HCT116 (cell line): Measurements from ENCODE around the gene MSTN. TPM values are rescaled to one million over a fixed set of nuclear protein-coding genes. Genes with fewer than 3 reads are reported as not detected.

Experiments
- ATAC-seq: fragments of 200-7000 bp; cut with Tn5 transposase; 2 replicates; pipeline ENCODE4 v1.9.1; 2020; ENCODE audit warnings: mild to moderate bottlenecking, moderate library complexity
- BruUV-seq: library from RNA; stranded (reverse); fragments of 400-500 nt; replicated peaks from 2 replicates; lab custom pipeline; 2021; lab: Mats Ljungman, UMichigan
- CTCF ChIA-PET: fragments of 300-600 bp; sonication (Branson Sonifier 250); formaldehyde crosslinking; loops from one replicate; lab custom pipeline; 2021; ENCODE audit warnings: antibody characterized with exemption; lab: Charles Lee
- POLR2A ChIA-PET: fragments of 300-600, 350-600 bp; sonication (Branson Sonifier 250); formaldehyde crosslinking; loops from one replicate; lab custom pipeline; 2021; ENCODE audit warnings: antibody characterized with exemption; lab: Charles Lee
- RAD21 ChIA-PET, 2 experiments: fragments of 300-600 bp; sonication (Branson Sonifier 250); formaldehyde crosslinking; loops; one replicate each; lab custom pipeline; 2023; ENCODE audit warnings: low total read pairs in 2 of 2; ENCODE audit not compliant: uncharacterized antibody in 2 of 2, unreplicated experiment in 2 of 2, low non-redundant PET in 1 of 2; lab: Charles Lee
- DNase-seq: peaks from one replicate; pipeline ENCODE4 v3.0.0-alpha.2; 2010; ENCODE audit warnings: low read depth, low spot score
- H2AFZ ChIP-seq: fragments of 200-600 bp; shearing (Covaris generic), sonication (generic); 2 replicates; pipeline ENCODE4 v1.6.1; 2017; ENCODE audit warnings: low read depth, mixed run types, mixed read lengths, antibody characterized with exemption, low read length; ENCODE audit not compliant: poor library complexity, severe bottlenecking
- H3K27ac ChIP-seq: 2 replicates; pipeline ENCODE4 v1.5.1; 2012; ENCODE audit warnings: low read depth, low read length
- H3K27me3 ChIP-seq: fragments of 200-600 bp; sonication (generic); 2 replicates; pipeline ENCODE4 v1.6.1; 2016; ENCODE audit warnings: mixed run types, low read length, mixed read lengths; ENCODE audit not compliant: insufficient read depth
- H3K36me3 ChIP-seq, 2 experiments: fragments of 200-500 bp in 1 of 2; fragments of 200-600 bp in 1 of 2; sonication (Bioruptor generic) in 1 of 2; sonication (generic) in 1 of 2; 2 replicates each; pipeline versions ENCODE4 v1.5.1 to v1.6.1; 2014 to 2016; ENCODE audit warnings: low read length in 2 of 2, inconsistent platforms in 1 of 2, mixed read lengths in 1 of 2, mixed run types in 1 of 2; ENCODE audit not compliant: insufficient read depth in 2 of 2, control insufficient read depth in 1 of 2
- H3K4me1 ChIP-seq, 2 experiments: fragments of 200-600 bp in 1 of 2; sonication (generic) in 1 of 2; 2 replicates each; pipeline versions ENCODE4 v1.5.1 to v1.6.1; 2012 to 2017; ENCODE audit warnings: low read length in 2 of 2, inconsistent platforms in 1 of 2, mild to moderate bottlenecking in 1 of 2, mixed read lengths in 1 of 2, mixed run types in 1 of 2, moderate library complexity in 1 of 2; ENCODE audit not compliant: insufficient read depth in 2 of 2, control insufficient read depth in 1 of 2
- H3K4me2 ChIP-seq: fragments of 200-600 bp; sonication (generic); 2 replicates; pipeline ENCODE4 v1.6.1; 2017; ENCODE audit warnings: mixed run types, low read length, mixed read lengths
- H3K4me3 ChIP-seq, 2 experiments: fragments of 200-600 bp in 1 of 2; sonication (generic) in 1 of 2; replicated peaks in 1 of 2; 2 replicates each; pipeline ENCODE4 v1.5.1; 2011 to 2016; ENCODE audit warnings: low read length in 2 of 2, control low read depth in 1 of 2, low read depth in 1 of 2, mild to moderate bottlenecking in 1 of 2, mixed read lengths in 1 of 2, mixed run types in 1 of 2
- H3K79me2 ChIP-seq: fragments of 200-600 bp; sonication (generic); 2 replicates; pipeline ENCODE4 v1.6.1; 2017; ENCODE audit warnings: mild to moderate bottlenecking, mixed run types, low read length, moderate library complexity, mixed read lengths; ENCODE audit not compliant: insufficient read depth
- H3K9ac ChIP-seq: fragments of 200-600 bp; sonication (generic); 2 replicates; pipeline ENCODE4 v1.6.1; 2016; ENCODE audit warnings: low read length, mixed read lengths
- H3K9me2 ChIP-seq: fragments of 200-600 bp; sonication (generic), shearing (Covaris generic); 2 replicates; pipeline ENCODE4 v1.6.1; 2017; ENCODE audit warnings: mixed run types, mild to moderate bottlenecking, moderate library complexity; ENCODE audit not compliant: insufficient read depth
- H3K9me3 ChIP-seq, 2 experiments: fragments of 200-500 bp in 1 of 2; fragments of 200-600 bp in 1 of 2; sonication (Bioruptor generic) in 1 of 2; sonication (generic) in 1 of 2; 2 replicates each; pipeline ENCODE4 v1.6.1; 2014 to 2017; ENCODE audit warnings: low read length in 2 of 2, mixed read lengths in 2 of 2, inconsistent platforms in 1 of 2, low read depth in 1 of 2, mild to moderate bottlenecking in 1 of 2, mixed run types in 1 of 2, moderate library complexity in 1 of 2; ENCODE audit not compliant: control insufficient read depth in 1 of 2, insufficient read depth in 1 of 2
- H4K20me1 ChIP-seq: fragments of 200-600 bp; sonication (generic), shearing (Covaris generic); 2 replicates; pipeline ENCODE4 v1.6.1; 2017; ENCODE audit warnings: mixed run types, mild to moderate bottlenecking, moderate library complexity; ENCODE audit not compliant: insufficient read depth
- CBX3 ChIP-seq: IDR thresholded peaks from 2 replicates; pipeline ENCODE4 v1.6.1; 2012; ENCODE audit warnings: low read depth
- CEBPB ChIP-seq: IDR thresholded peaks from 2 replicates; pipeline ENCODE4 v1.6.1; 2012; ENCODE audit warnings: low read depth
- ELF1 ChIP-seq: IDR thresholded peaks from 2 replicates; pipeline ENCODE4 v1.6.1; 2012; ENCODE audit warnings: low read depth, borderline replicate concordance
- EZH2 ChIP-seq: fragments of 200-600 bp; sonication (generic); IDR thresholded peaks from 2 replicates; pipeline ENCODE4 v1.6.1; 2017; ENCODE audit warnings: antibody characterized with exemption, mixed run types
- EZH2phosphoT487 ChIP-seq: fragments of 200-600 bp; IDR thresholded peaks from 2 replicates; pipeline ENCODE4 v1.6.1; 2018; ENCODE audit warnings: antibody characterized with exemption, borderline replicate concordance
- FOSL1 ChIP-seq: IDR thresholded peaks from 2 replicates; pipeline ENCODE4 v1.6.1; 2012; ENCODE audit warnings: low read depth
- POLR2A ChIP-seq: IDR thresholded peaks from 2 replicates; pipeline ENCODE4 v1.7.0; 2011; ENCODE audit warnings: borderline replicate concordance; ENCODE audit not compliant: insufficient read depth, insufficient read length; ENCODE audit errors: extremely low read depth
- POLR2AphosphoS5 ChIP-seq: IDR thresholded peaks from 2 replicates; pipeline ENCODE4 v1.6.1; 2011; ENCODE audit warnings: mild to moderate bottlenecking, low read depth, low read length, moderate library complexity
- SIN3A ChIP-seq: IDR thresholded peaks from 2 replicates; pipeline ENCODE4 v1.6.1; 2012; ENCODE audit warnings: low read depth
- SP1 ChIP-seq: IDR thresholded peaks from 2 replicates; pipeline ENCODE4 v1.6.1; 2012; ENCODE audit warnings: low read depth
- SRF ChIP-seq: IDR thresholded peaks from 2 replicates; pipeline ENCODE4 v1.6.1; 2012; ENCODE audit warnings: low read depth
- TCF7L2 ChIP-seq: IDR thresholded peaks from 2 replicates; pipeline ENCODE4 v1.7.0; 2011; ENCODE audit warnings: borderline replicate concordance, inconsistent platforms; ENCODE audit not compliant: insufficient read depth, insufficient read length; ENCODE audit errors: extremely low read depth
- YY1 ChIP-seq: IDR thresholded peaks from 2 replicates; pipeline ENCODE4 v1.6.1; 2011; ENCODE audit warnings: low read length, low read depth, moderate library complexity, mild to moderate bottlenecking; ENCODE audit not compliant: insufficient replicate concordance; ENCODE audit errors: extremely low read depth
- ZFX ChIP-seq: fragments of 450-650 bp; IDR thresholded peaks from 2 replicates; pipeline ENCODE4 v1.6.1; 2017
- ZNF274 ChIP-seq: fragments of 200-500 bp; sonication (Bioruptor generic); IDR thresholded peaks from 2 replicates; pipeline ENCODE4 v1.6.1; 2014; ENCODE audit warnings: mild to moderate bottlenecking, low read depth, low read length, inconsistent platforms
- intact Hi-C: fragments of 100-400 bp; cut with micrococcal nuclease; formaldehyde crosslinking; loops from 2 replicates; pipeline ENCODE4 v1.10.0; 2022
- total RNA-seq: library from RNA; stranded (reverse); gene quantifications from one replicate; pipeline ENCODE4 v1.2.1, GENCODE V29; 2021; ENCODE audit not compliant: unreplicated experiment
- TF ChIP-seq, protein P1 (sequence below): IDR thresholded peaks from 2 replicates; pipeline ENCODE4 v1.6.1; 2012
- TF ChIP-seq, protein P2 (sequence below): IDR thresholded peaks from 2 replicates; pipeline ENCODE4 v1.6.1; 2012; ENCODE audit warnings: low read depth
- TF ChIP-seq, protein P3 (sequence below), 3 experiments: fragments of 200-600 bp in 1 of 3; sonication (generic) in 1 of 3; IDR thresholded peaks in 2 of 3; conservative IDR thresholded peaks in 1 of 3; 2 replicates each; pipeline ENCODE4 v1.5.1; 2012 to 2017; ENCODE audit warnings: low read depth in 2 of 3, low read length in 2 of 3, antibody characterized with exemption in 1 of 3, borderline replicate concordance in 1 of 3, control low read depth in 1 of 3, mild to moderate bottlenecking in 1 of 3, mixed read lengths in 1 of 3, mixed run types in 1 of 3, moderate library complexity in 1 of 3; ENCODE audit not compliant: insufficient read depth in 1 of 3
- TF ChIP-seq, protein P4 (sequence below): IDR thresholded peaks from 2 replicates; pipeline ENCODE4 v1.6.1; 2012
- TF ChIP-seq, protein P5 (sequence below): IDR thresholded peaks from 2 replicates; pipeline ENCODE4 v1.6.1; 2011; ENCODE audit warnings: mild to moderate bottlenecking, low read length, moderate library complexity; ENCODE audit not compliant: insufficient replicate concordance; ENCODE audit errors: extremely low read depth

The MSTN gene
- total RNA-seq, 1 experiment from 2014 or later, result 0.12 TPM

DNA sequence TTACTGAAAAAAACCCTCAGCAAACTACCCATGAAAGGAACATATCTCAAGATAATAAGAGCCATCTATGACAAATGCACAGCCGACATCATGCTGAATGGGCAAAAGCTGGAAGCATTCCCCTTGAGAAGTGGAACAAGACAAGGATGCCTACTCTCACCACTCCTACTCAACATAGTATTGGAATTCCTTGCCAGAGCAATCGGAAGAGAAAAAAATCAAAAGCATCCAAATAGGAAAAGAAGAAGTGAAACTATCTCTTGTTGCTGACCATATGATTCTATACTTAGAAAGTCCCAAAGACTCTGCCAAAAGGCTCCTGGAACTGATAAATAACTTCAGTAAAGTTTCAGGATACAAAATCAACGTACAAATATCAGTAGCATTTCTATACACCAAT, 40.6 kb upstream of the MSTN start:
- CTCF ChIA-PET, result no interaction called here
- TF ChIP-seq, protein P1, sequence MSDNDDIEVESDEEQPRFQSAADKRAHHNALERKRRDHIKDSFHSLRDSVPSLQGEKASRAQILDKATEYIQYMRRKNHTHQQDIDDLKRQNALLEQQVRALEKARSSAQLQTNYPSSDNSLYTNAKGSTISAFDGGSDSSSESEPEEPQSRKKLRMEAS, result no peak
- TF ChIP-seq, protein P2, sequence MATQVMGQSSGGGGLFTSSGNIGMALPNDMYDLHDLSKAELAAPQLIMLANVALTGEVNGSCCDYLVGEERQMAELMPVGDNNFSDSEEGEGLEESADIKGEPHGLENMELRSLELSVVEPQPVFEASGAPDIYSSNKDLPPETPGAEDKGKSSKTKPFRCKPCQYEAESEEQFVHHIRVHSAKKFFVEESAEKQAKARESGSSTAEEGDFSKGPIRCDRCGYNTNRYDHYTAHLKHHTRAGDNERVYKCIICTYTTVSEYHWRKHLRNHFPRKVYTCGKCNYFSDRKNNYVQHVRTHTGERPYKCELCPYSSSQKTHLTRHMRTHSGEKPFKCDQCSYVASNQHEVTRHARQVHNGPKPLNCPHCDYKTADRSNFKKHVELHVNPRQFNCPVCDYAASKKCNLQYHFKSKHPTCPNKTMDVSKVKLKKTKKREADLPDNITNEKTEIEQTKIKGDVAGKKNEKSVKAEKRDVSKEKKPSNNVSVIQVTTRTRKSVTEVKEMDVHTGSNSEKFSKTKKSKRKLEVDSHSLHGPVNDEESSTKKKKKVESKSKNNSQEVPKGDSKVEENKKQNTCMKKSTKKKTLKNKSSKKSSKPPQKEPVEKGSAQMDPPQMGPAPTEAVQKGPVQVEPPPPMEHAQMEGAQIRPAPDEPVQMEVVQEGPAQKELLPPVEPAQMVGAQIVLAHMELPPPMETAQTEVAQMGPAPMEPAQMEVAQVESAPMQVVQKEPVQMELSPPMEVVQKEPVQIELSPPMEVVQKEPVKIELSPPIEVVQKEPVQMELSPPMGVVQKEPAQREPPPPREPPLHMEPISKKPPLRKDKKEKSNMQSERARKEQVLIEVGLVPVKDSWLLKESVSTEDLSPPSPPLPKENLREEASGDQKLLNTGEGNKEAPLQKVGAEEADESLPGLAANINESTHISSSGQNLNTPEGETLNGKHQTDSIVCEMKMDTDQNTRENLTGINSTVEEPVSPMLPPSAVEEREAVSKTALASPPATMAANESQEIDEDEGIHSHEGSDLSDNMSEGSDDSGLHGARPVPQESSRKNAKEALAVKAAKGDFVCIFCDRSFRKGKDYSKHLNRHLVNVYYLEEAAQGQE, result no peak
- TF ChIP-seq FOSL1 (no peak), ZFX (no peak), CEBPB (no peak), YY1 (no peak), SRF (no peak), SIN3A (no peak), ZNF274 (no peak), POLR2A (no peak), EZH2 (no peak), CBX3 (no peak), TCF7L2 (no peak), POLR2AphosphoS5 (no peak), ELF1 (no peak), EZH2phosphoT487 (no peak), SP1 (no peak)
- TF ChIP-seq, protein P3, sequence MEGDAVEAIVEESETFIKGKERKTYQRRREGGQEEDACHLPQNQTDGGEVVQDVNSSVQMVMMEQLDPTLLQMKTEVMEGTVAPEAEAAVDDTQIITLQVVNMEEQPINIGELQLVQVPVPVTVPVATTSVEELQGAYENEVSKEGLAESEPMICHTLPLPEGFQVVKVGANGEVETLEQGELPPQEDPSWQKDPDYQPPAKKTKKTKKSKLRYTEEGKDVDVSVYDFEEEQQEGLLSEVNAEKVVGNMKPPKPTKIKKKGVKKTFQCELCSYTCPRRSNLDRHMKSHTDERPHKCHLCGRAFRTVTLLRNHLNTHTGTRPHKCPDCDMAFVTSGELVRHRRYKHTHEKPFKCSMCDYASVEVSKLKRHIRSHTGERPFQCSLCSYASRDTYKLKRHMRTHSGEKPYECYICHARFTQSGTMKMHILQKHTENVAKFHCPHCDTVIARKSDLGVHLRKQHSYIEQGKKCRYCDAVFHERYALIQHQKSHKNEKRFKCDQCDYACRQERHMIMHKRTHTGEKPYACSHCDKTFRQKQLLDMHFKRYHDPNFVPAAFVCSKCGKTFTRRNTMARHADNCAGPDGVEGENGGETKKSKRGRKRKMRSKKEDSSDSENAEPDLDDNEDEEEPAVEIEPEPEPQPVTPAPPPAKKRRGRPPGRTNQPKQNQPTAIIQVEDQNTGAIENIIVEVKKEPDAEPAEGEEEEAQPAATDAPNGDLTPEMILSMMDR (IDR thresholded peaks at IDR 0.05 in 2 of 3, conservative IDR thresholded peaks at IDR 0.05 in 1 of 3; ENCODE audit: borderline replicate concordance in 1 of 3, insufficient read depth in 1 of 3, low read depth in 2 of 3, low read length in 2 of 3), result no peak
- TF ChIP-seq, protein P4, sequence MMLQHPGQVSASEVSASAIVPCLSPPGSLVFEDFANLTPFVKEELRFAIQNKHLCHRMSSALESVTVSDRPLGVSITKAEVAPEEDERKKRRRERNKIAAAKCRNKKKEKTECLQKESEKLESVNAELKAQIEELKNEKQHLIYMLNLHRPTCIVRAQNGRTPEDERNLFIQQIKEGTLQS, result no peak
- TF ChIP-seq, protein P5, sequence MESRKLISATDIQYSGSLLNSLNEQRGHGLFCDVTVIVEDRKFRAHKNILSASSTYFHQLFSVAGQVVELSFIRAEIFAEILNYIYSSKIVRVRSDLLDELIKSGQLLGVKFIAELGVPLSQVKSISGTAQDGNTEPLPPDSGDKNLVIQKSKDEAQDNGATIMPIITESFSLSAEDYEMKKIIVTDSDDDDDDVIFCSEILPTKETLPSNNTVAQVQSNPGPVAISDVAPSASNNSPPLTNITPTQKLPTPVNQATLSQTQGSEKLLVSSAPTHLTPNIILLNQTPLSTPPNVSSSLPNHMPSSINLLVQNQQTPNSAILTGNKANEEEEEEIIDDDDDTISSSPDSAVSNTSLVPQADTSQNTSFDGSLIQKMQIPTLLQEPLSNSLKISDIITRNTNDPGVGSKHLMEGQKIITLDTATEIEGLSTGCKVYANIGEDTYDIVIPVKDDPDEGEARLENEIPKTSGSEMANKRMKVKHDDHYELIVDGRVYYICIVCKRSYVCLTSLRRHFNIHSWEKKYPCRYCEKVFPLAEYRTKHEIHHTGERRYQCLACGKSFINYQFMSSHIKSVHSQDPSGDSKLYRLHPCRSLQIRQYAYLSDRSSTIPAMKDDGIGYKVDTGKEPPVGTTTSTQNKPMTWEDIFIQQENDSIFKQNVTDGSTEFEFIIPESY, result no peak
- TF ChIP-seq, all 23 proteins: peak for 0
- ChIA-PET POLR2A (no interaction called here), RAD21 (no interaction called here)
- no peak for ATAC-seq
- no peak for DNase-seq
- Histone ChIP-seq H3K4me2 (no peak overlapping the region), H3K27me3 (no peaks in the 10 kb centered on the region), H3K4me3 (no peak overlapping the region), H3K79me2 (no peaks in the 10 kb centered on the region), H3K4me1 (no peaks in the 10 kb centered on the region), H4K20me1 (no peaks in the 10 kb centered on the region), H3K36me3 (no peaks in the 10 kb centered on the region), H2AFZ (no peak overlapping the region), H3K9me3 (0 out of 4 replicates have a peak, but pooled peaks cover 0 to 5% of the 10 kb centered on the region in 2 experiments), H3K9ac (no peak overlapping the region), H3K9me2 (no peaks in the 10 kb centered on the region), H3K27ac (no peak overlapping the region)
- intact Hi-C loops, result no loop called here
- no TSS peak for BruUV-seq
